ENCODE results near the gene CBX1. TPM values are rescaled to one million over a fixed set of nuclear protein-coding genes. Genes with fewer than 3 reads are reported as not detected.
"Not testable (repeated sequence)": the region's sequence is repeated elsewhere in the genome, so short reads cannot be mapped to it uniquely, and the experiment has no call there.

Gene CBX1
- polyA plus RNA-seq, 2 of the 4 experiments (the other 2 are of a cell fraction) = 84.4 to 173 TPM

DNA sequence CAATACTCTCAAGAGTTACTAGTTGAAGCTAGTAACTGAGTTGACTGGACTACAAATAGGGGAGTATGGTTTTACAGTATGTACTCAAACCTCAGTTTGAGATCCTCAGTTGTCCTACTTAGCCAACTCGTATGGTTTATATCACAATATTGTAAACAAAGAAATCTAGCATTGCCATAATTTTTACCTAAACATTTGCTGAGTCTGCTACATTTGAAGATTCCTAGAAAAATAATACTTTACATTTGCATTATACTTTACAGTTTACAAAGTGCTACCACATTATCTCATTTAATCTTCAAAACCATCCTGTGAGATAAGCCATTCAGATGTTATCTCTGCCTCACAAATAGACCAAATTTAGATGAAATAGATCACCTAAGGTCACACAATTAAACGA is 16.3 kb downstream of the CBX1 start:
- WGBS (ENCODE audit: missing lambda C conversion rate) = 70% methylated on average over 2 of the region's 2 CpGs

GRCh38 chr17:48081858-48082257 is 19.4 kb downstream of the CBX1 start:
- no peak for FAIRE-seq
- ATAC-seq = no peak
- TF ChIP-seq POLR2A (IDR thresholded peaks at IDR 0.05; ENCODE audit: low read length) (no peak), GATA3 (IDR thresholded peaks at IDR 0.05; ENCODE audit: borderline replicate concordance) (no peak), MYC (IDR thresholded peaks at IDR 0.05; ENCODE audit: borderline replicate concordance, low read length) (no peak), REST (IDR thresholded peaks at IDR 0.05) (no peak), TFCP2L1 (CRISPR knock-in tag; IDR thresholded peaks at IDR 0.05) (no peak), ZSCAN20 (CRISPR knock-in tag; IDR thresholded peaks at IDR 0.05) (no peak), EP300 (IDR thresholded peaks at IDR 0.05) (no peak), FOSL2 (IDR thresholded peaks at IDR 0.05) (no peak), FOSL2 (CRISPR knock-in tag; IDR thresholded peaks at IDR 0.05) (no peak), CHD2 (IDR thresholded peaks at IDR 0.05; ENCODE audit: low read length, partially characterized antibody) (no peak), CBX8 (IDR thresholded peaks at IDR 0.05) (no peak), JUN (IDR thresholded peaks at IDR 0.05) (no peak), HOXA7 (CRISPR knock-in tag; IDR thresholded peaks at IDR 0.05) (no peak), BHLHE40 (IDR thresholded peaks at IDR 0.05; ENCODE audit: low read depth, low read length) (no peak), FOSB (CRISPR knock-in tag; IDR thresholded peaks at IDR 0.05) (no peak), CBX2 (IDR thresholded peaks at IDR 0.05; ENCODE audit: borderline replicate concordance, low read depth) (no peak), EHMT2 (IDR thresholded peaks at IDR 0.05; ENCODE audit: low read depth) (no peak), TP53 (CRISPR knock-in tag; IDR thresholded peaks at IDR 0.05) (no peak)
- TF ChIP-seq, protein P1, sequence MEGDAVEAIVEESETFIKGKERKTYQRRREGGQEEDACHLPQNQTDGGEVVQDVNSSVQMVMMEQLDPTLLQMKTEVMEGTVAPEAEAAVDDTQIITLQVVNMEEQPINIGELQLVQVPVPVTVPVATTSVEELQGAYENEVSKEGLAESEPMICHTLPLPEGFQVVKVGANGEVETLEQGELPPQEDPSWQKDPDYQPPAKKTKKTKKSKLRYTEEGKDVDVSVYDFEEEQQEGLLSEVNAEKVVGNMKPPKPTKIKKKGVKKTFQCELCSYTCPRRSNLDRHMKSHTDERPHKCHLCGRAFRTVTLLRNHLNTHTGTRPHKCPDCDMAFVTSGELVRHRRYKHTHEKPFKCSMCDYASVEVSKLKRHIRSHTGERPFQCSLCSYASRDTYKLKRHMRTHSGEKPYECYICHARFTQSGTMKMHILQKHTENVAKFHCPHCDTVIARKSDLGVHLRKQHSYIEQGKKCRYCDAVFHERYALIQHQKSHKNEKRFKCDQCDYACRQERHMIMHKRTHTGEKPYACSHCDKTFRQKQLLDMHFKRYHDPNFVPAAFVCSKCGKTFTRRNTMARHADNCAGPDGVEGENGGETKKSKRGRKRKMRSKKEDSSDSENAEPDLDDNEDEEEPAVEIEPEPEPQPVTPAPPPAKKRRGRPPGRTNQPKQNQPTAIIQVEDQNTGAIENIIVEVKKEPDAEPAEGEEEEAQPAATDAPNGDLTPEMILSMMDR (IDR thresholded peaks at IDR 0.05) = no peak
- TF ChIP-seq, protein P2, sequence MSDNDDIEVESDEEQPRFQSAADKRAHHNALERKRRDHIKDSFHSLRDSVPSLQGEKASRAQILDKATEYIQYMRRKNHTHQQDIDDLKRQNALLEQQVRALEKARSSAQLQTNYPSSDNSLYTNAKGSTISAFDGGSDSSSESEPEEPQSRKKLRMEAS (IDR thresholded peaks at IDR 0.05) = no peak
- Histone ChIP-seq H3K4me3 (no peak overlapping the region), H3K27ac (no peak overlapping the region), H3K4me2 (no peak overlapping the region), H3K9me3 (no peaks in the 10 kb centered on the region), H3K4me1 (peaks cover 17% of the 10 kb centered on the region)
- ChIA-PET POLR2A (interaction anchor here (1.1 to 3.2 kb wide), 3 partner anchors 14 to 34 kb away, joined by 4 to 16 read pairs (median 5); partner anchors contain the start of gene NFE2L1), CTCF (interaction anchor here (0.6 to 36.2 kb wide), 10 partner anchors 10 to 486 kb away, joined by 3 to 1398 read pairs (median 13); partner anchors contain the start of genes CBX1, COPZ2 and NFE2L1)
- DNase-seq (ENCODE audit: low read depth in 1 of 2, low spot score in 1 of 2) = no peak
- WGBS (ENCODE audit: missing lambda C conversion rate) = 78% methylated on average over 5 of the region's 5 CpGs

More for the DNA sequence above, 16.3 kb downstream of the CBX1 start:
- no peak for ATAC-seq
- Histone ChIP-seq H3K4me2 (no peak overlapping the region), H3K4me1 (peaks cover 17% of the 10 kb centered on the region), H3K9me3 (no peaks in the 10 kb centered on the region), H3K27ac (no peak overlapping the region), H3K4me3 (no peak overlapping the region)
- FAIRE-seq = peak; percentile 32
- no peak for DNase-seq (ENCODE audit: low read depth in 1 of 2, low spot score in 1 of 2)
- TF ChIP-seq NPAS2 (CRISPR knock-in tag; IDR thresholded peaks at IDR 0.05; ENCODE audit: borderline replicate concordance) (no peak), MAFK (IDR thresholded peaks at IDR 0.05; ENCODE audit: partially characterized antibody) (peak; percentile 86)
- POLR2A ChIA-PET = interaction anchor here (1.6 kb wide), 1 partner anchor 36 kb away, joined by 9 read pairs; the partner anchor contains the start of gene NFE2L1
- CTCF ChIA-PET = interaction anchor here (1.0 to 36.2 kb wide), 7 partner anchors 10 to 706 kb away, joined by 3 to 1398 read pairs (median 45); partner anchors contain the start of genes CBX1, COPZ2 and NFE2L1

DNA sequence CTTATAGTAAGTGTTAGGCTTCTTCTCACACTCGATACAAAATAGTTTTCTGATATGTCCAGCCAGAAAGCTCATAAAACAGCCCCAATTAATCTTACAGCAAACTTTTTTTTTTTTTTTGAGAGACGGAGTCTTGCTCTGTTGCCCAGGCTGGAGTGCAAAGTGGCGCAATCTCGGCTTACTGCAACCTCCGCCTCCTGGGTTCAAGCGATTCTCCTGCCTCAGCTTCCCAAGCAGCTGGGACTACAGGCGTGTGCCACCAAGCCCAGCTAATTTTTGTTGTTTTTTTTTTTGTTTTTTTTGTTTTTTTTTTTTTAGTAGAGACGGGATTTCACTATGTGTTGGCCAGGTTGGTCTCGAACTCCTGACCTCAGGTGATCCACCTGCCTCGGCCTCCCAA is 24.1 kb downstream of the CBX1 start:
- not testable (repeated sequence) for ATAC-seq; H3K27ac ChIP-seq; FAIRE-seq; H3K9me3 ChIP-seq; DNase-seq (ENCODE audit: low read depth in 1 of 2, low spot score in 1 of 2); H3K4me3 ChIP-seq; H3K4me1 ChIP-seq; H3K4me2 ChIP-seq
- WGBS (ENCODE audit: missing lambda C conversion rate) = 93% methylated on average over 10 of the region's 10 CpGs
- POLR2A ChIA-PET = interaction anchor here (0.6 to 1.3 kb wide), 2 partner anchors 29 to 51 kb away, joined by 5 read pairs; partner anchors contain the start of gene NFE2L1
- CTCF ChIA-PET = interaction anchor here (1.2 to 36.2 kb wide), 5 partner anchors 10 to 29 kb away, joined by 3 to 1398 read pairs (median 43); partner anchors contain the start of genes COPZ2 and NFE2L1

Data from A549 (cell line).